ENCODE data around the gene PPP1R12B.
"Not testable (repeated sequence)": the region's sequence is repeated elsewhere in the genome, so short reads cannot be mapped to it uniquely, and the experiment has no call there.

The PPP1R12B gene

GRCh38 chr1:202521484-202521883 is 173.0 kb downstream of the PPP1R12B start:
- not testable (repeated sequence) for DNase-seq

- DNase-seq: no peak
Measured at GRCh38 chr1:202521886-202522285, 173.4 kb downstream of the PPP1R12B start.

- DNase-seq: not testable (repeated sequence)
Measured at GRCh38 chr1:202526056-202526455, 177.6 kb downstream of the PPP1R12B start.

- not testable (repeated sequence) for DNase-seq
Measured at GRCh38 chr1:202528096-202528722, 179.7 kb downstream of the PPP1R12B start.

GRCh38 chr1:202530686-202531085 is 182.2 kb downstream of the PPP1R12B start:
- DNase-seq: not testable (repeated sequence)

GRCh38 chr1:202531472-202531811 is 182.9 kb downstream of the PPP1R12B start:
- DNase-seq: no peak

- DNase-seq: not testable (repeated sequence)
Measured at GRCh38 chr1:202531812-202532616, 183.5 kb downstream of the PPP1R12B start.

- DNase-seq: peak in 1 of 56 donors; percentile 19
Measured at GRCh38 chr1:202539166-202539574, 190.7 kb downstream of the PPP1R12B start.

- not testable (repeated sequence) for DNase-seq
Measured at GRCh38 chr1:202539583-202539982, 191.1 kb downstream of the PPP1R12B start.

- no peak for DNase-seq
Measured at GRCh38 chr1:202540014-202540413, 191.5 kb downstream of the PPP1R12B start.

GRCh38 chr1:202540448-202540847 is 191.9 kb downstream of the PPP1R12B start:
- no peak for DNase-seq

GRCh38 chr1:202540858-202541257 is 192.4 kb downstream of the PPP1R12B start:
- DNase-seq: not testable (repeated sequence)

GRCh38 chr1:202542415-202542814 is 193.9 kb downstream of the PPP1R12B start:
- DNase-seq: not testable (repeated sequence)

GRCh38 chr1:202543537-202543936 is 195.0 kb downstream of the PPP1R12B start:
- not testable (repeated sequence) for DNase-seq

- not testable (repeated sequence) for DNase-seq
Measured at GRCh38 chr1:202544766-202545449, 196.4 kb downstream of the PPP1R12B start.

- DNase-seq: not testable (repeated sequence)
Measured at GRCh38 chr1:202545647-202546303, 197.3 kb downstream of the PPP1R12B start.

GRCh38 chr1:202546377-202546776 is 197.9 kb downstream of the PPP1R12B start:
- DNase-seq: not testable (repeated sequence)

- DNase-seq: not testable (repeated sequence)
Measured at GRCh38 chr1:202546796-202547195, 198.3 kb downstream of the PPP1R12B start.

- no peak for DNase-seq
Measured at GRCh38 chr1:202547215-202547614, 198.7 kb downstream of the PPP1R12B start.

- not testable (repeated sequence) for DNase-seq
Measured at GRCh38 chr1:202550088-202550487, 201.6 kb downstream of the PPP1R12B start.

GRCh38 chr1:202551683-202552082 is 203.2 kb downstream of the PPP1R12B start:
- DNase-seq: peak in 2 of 56 donors; percentile 9 to 12

All from amygdala (tissue), 56 donors.